ENCODE results near the gene ARHGAP32. TPM values are rescaled to one million over a fixed set of nuclear protein-coding genes. Genes with fewer than 3 reads are reported as not detected.

ARHGAP32 gene
- total RNA-seq, 1 experiment from 2014 or later: 22.0 TPM

- H3T11ph ChIP-seq (ENCODE audit: low read length): no peak overlapping the region
- H2BK5ac ChIP-seq (ENCODE audit: insufficient read length, low read length): no peak overlapping the region
- no peaks in the 10 kb centered on the region for H4K20me1 ChIP-seq (ENCODE audit: control insufficient read depth, insufficient read depth, insufficient read length)
- H2BK20ac ChIP-seq (ENCODE audit: low read depth, low read length, poor library complexity, severe bottlenecking): no peak overlapping the region
- H3K14ac ChIP-seq (ENCODE audit: insufficient read depth, low read length): no peak overlapping the region
- no peaks in the 10 kb centered on the region for H3K27me3 ChIP-seq (ENCODE audit: insufficient read depth, low read length)
- H3K9me3 Mint-ChIP-seq: peaks cover 7 to 11% of the 10 kb centered on the region in 2 experiments; a peak in 4 of 5 replicates
- no peaks in the 10 kb centered on the region for H3K9me3 ChIP-seq (ENCODE audit: control insufficient read depth, low read depth, low read length)
- H3K18ac ChIP-seq (ENCODE audit: insufficient read length, low read depth, low read length): no peak overlapping the region
- no peaks in the 10 kb centered on the region for H3K4me1 Mint-ChIP-seq
- no peak overlapping the region for H3K23ac ChIP-seq (ENCODE audit: insufficient read length, low read depth, low read length)
- no peak overlapping the region for H2BK15ac ChIP-seq (ENCODE audit: low read depth, low read length)
- H3K36me3 Mint-ChIP-seq (ENCODE audit: insufficient read depth in 1 of 3, low read depth in 3 of 3): peaks cover 9 to 14% (median 9%) of the 10 kb centered on the region in 3 experiments
- no peaks in the 10 kb centered on the region for H3K79me2 ChIP-seq (ENCODE audit: insufficient read depth, low read length)
- no peak for TF ChIP-seq CTCF (conservative IDR thresholded peaks at IDR 0.05)
- DNase-seq: no peak
- no peak overlapping the region for H4K91ac ChIP-seq (ENCODE audit: insufficient read length, low read depth, low read length)
- H4K8ac ChIP-seq (replicated peaks; ENCODE audit: insufficient read length, low read depth, low read length): no peak overlapping the region
- H3K23me2 ChIP-seq (ENCODE audit: insufficient read length, low read depth, low read length, poor library complexity, severe bottlenecking): no peaks in the 10 kb centered on the region
- H3K79me1 ChIP-seq (ENCODE audit: insufficient read depth, low read depth, low read length, poor library complexity, severe bottlenecking): no peaks in the 10 kb centered on the region
- H4K5ac ChIP-seq (ENCODE audit: insufficient read length, low read depth, low read length): no peak overlapping the region
- no peak overlapping the region for H2AK5ac ChIP-seq (ENCODE audit: insufficient read length, low read length)
- H3K56ac ChIP-seq (ENCODE audit: insufficient read length, low read depth, low read length): no peak overlapping the region
- no peak overlapping the region for H2AFZ ChIP-seq (ENCODE audit: low read length)
- H3K4me3 Mint-ChIP-seq: no peak overlapping the region
- no peak overlapping the region for H3K27ac ChIP-seq (ENCODE audit: insufficient read length, low read depth, low read length)
- no peak overlapping the region for H3K4ac ChIP-seq (ENCODE audit: low read depth, low read length)
- no CpG with 5 or more reads among the region's 1 CpG for WGBS (ENCODE audit: extremely low coverage, insufficient read length, low lambda C conversion rate)
- H3K9ac ChIP-seq (ENCODE audit: extremely low read depth, insufficient read length, low read length): no peak overlapping the region
- H3K27me3 Mint-ChIP-seq (ENCODE audit: low read depth): no peaks in the 10 kb centered on the region
- no peak overlapping the region for H3K4me2 ChIP-seq (ENCODE audit: insufficient read depth, insufficient read length, low read length)
- H2BK12ac ChIP-seq (ENCODE audit: insufficient read length, low read depth, low read length): no peak overlapping the region
- no peak overlapping the region for H3K27ac Mint-ChIP-seq
- H3K4me1 ChIP-seq (ENCODE audit: insufficient read depth, low read length): no peaks in the 10 kb centered on the region
- H2BK120ac ChIP-seq (ENCODE audit: low read depth, low read length, poor library complexity, severe bottlenecking): no peak overlapping the region
Observed at GRCh38 chr11:129109701-129110100, 82.4 kb downstream of the ARHGAP32 start.
